A549 (cell line): Measurements from ENCODE around the gene TRPM5. TPM values are rescaled to one million over a fixed set of nuclear protein-coding genes. Genes with fewer than 3 reads are reported as not detected.

ENCODE experiments used
- ATAC-seq, 2 experiments: fragments of 200-7000 bp in 1 of 2; fragments of >200 bp in 1 of 2; cut with Nextera tagmentation in 1 of 2; cut with Tn5 transposase in 1 of 2; 3 replicates each; pipeline versions ENCODE4 v1.8.0 to v1.9.1; 2018 to 2020; ENCODE audit warnings: mild to moderate bottlenecking in 1 of 2, moderate library complexity in 1 of 2
- CTCF ChIA-PET: fragments of 300-600 bp; sonication (Branson Sonifier 250); formaldehyde crosslinking; extraction: SDS; loops from one replicate; lab custom pipeline; 2021; ENCODE audit warnings: antibody characterized with exemption, inconsistent platforms; lab: Yijun Ruan, JAX
- POLR2A ChIA-PET: fragments of 350-600 bp; formaldehyde crosslinking; extraction: SDS; loops from one replicate; lab custom pipeline; 2021; ENCODE audit warnings: antibody characterized with exemption, inconsistent platforms; lab: Yijun Ruan, JAX
- DNase-seq, 2 experiments: peaks; one replicate each; pipeline versions ENCODE4 v3.0.0 to v3.0.0-alpha.2; 2011 to 2016; ENCODE audit warnings: low read depth in 1 of 2, low spot score in 1 of 2
- FAIRE-seq: peaks from 2 replicates; lab custom pipeline; 2011; peaks lifted over from hg19 to GRCh38; lab: Jason Lieb, UNC
- H3K27ac ChIP-seq, 2 experiments: fragments of >200 bp; sonication (Bioruptor Twin); formaldehyde crosslinking; 3 replicates each; pipeline ENCODE4 v1.5.1; 2016 to 2017
- H3K4me1 ChIP-seq: fragments of >200 bp; sonication (Bioruptor Twin); formaldehyde crosslinking; 3 replicates; pipeline ENCODE4 v1.6.1; 2016
- H3K4me2 ChIP-seq: fragments of >200 bp; sonication (Bioruptor Twin); formaldehyde crosslinking; 3 replicates; pipeline ENCODE4 v1.6.1; 2016
- H3K4me3 ChIP-seq: fragments of >200 bp; sonication (Bioruptor Twin); formaldehyde crosslinking; 3 replicates; pipeline ENCODE4 v1.5.1; 2016
- H3K9me3 ChIP-seq: fragments of >200 bp; sonication (Bioruptor Twin); formaldehyde crosslinking; 3 replicates; pipeline ENCODE4 v1.6.1; 2016
- CBX8 ChIP-seq: fragments of 200-600 bp; sonication (generic); IDR thresholded peaks from 2 replicates; pipeline ENCODE4 v1.6.1; 2016
- CEBPB ChIP-seq, 2 experiments: fragments of >200 bp in 1 of 2; sonication (Bioruptor Twin) in 1 of 2; formaldehyde crosslinking in 1 of 2; IDR thresholded peaks; 2 replicates each; pipeline ENCODE4 v1.6.1; 2012 to 2016
- CHD4 ChIP-seq: fragments of 200-600 bp; sonication (generic); IDR thresholded peaks from 2 replicates; pipeline ENCODE4 v1.6.1; 2016; ENCODE audit warnings: antibody characterized with exemption, mild to moderate bottlenecking, borderline replicate concordance
- ESRRA ChIP-seq: fragments of 150-350 bp; IDR thresholded peaks from 2 replicates; pipeline ENCODE4 v1.6.1; 2014; ENCODE audit warnings: mild to moderate bottlenecking, low read length, borderline replicate concordance
- HDAC2 ChIP-seq: fragments of 200-600 bp; sonication (generic); IDR thresholded peaks from 2 replicates; pipeline ENCODE4 v1.6.1; 2016
- HEYL ChIP-seq: fragments of 250-450 bp; sonication (Bioruptor Pico); IDR thresholded peaks from 2 replicates; pipeline ENCODE4 v1.8.0; 2021; ENCODE audit warnings: mild to moderate bottlenecking, moderate library complexity
- HOXA7 ChIP-seq: fragments of 250-450 bp; sonication (Bioruptor Pico); IDR thresholded peaks from 2 replicates; pipeline ENCODE4 v1.5.0; 2020; ENCODE audit warnings: mild to moderate bottlenecking, moderate library complexity
- HOXB13 ChIP-seq: fragments of 250-450 bp; sonication (Bioruptor Pico); IDR thresholded peaks from 2 replicates; pipeline ENCODE4 v1.5.0; 2020; ENCODE audit warnings: low read depth, mild to moderate bottlenecking, moderate library complexity
- HOXB5 ChIP-seq: fragments of 250-450 bp; sonication (Bioruptor Pico); IDR thresholded peaks from 2 replicates; pipeline ENCODE4 v1.5.0; 2020; ENCODE audit warnings: mild to moderate bottlenecking, moderate library complexity
- KDM5A ChIP-seq: fragments of 200-600 bp; sonication (generic); IDR thresholded peaks from 2 replicates; pipeline ENCODE4 v1.6.1; 2016; ENCODE audit warnings: antibody characterized with exemption, mild to moderate bottlenecking
- PHF8 ChIP-seq: fragments of 200-600 bp; sonication (generic); IDR thresholded peaks from 2 replicates; pipeline ENCODE4 v1.6.1; 2016; ENCODE audit warnings: low read depth, mild to moderate bottlenecking, antibody characterized with exemption, moderate library complexity, borderline replicate concordance
- POLR2AphosphoS2 ChIP-seq: conservative IDR thresholded peaks from 2 replicates; pipeline ENCODE4 v1.6.1; 2012; ENCODE audit warnings: low read length, improper control_type of control experiment, inconsistent platforms
- RCOR1 ChIP-seq: fragments of 150-350 bp; IDR thresholded peaks from 2 replicates; pipeline ENCODE4 v1.6.1; 2014; ENCODE audit warnings: antibody characterized with exemption, low read length, low read depth
- RFX5 ChIP-seq: fragments of 450-650 bp; IDR thresholded peaks from 2 replicates; pipeline ENCODE4 v1.7.1; 2014; ENCODE audit warnings: antibody characterized with exemption, mild to moderate bottlenecking, moderate library complexity
- SREBF2 ChIP-seq: fragments of 450-650 bp; IDR thresholded peaks from 2 replicates; pipeline ENCODE4 v1.6.1; 2014; ENCODE audit warnings: mild to moderate bottlenecking, moderate library complexity
- WGBS: methylation state at CpG from one replicate; pipeline ENCODE4 v1.1.6; 2017; ENCODE audit errors: missing lambda C conversion rate; 5-methylcytosine and 5-hydroxymethylcytosine counted together
- polyA plus RNA-seq, 4 experiments: library from polyadenylated mRNA; depleted of rRNA in 3 of 4; stranded (reverse); fragments of >200 nt; fragmentation: RNase III in 1 of 4; extraction: RNeasy Plus Mini Kit Qiagen cat#74134 plus additional on column Dnase treatment in 1 of 4; gene quantifications; 2 replicates in 3 of 4; 3 replicates in 1 of 4; pipeline ENCODE4 v1.2.3, GENCODE V29; 2011 to 2017
- TF ChIP-seq, protein P1 (sequence below): fragments of >200 bp; sonication (Bioruptor Twin); formaldehyde crosslinking; IDR thresholded peaks from 3 replicates; pipeline ENCODE4 v1.6.1; 2016
- TF ChIP-seq, protein P2 (sequence below): IDR thresholded peaks from 2 replicates; pipeline ENCODE4 v1.6.1; 2012; ENCODE audit warnings: low read depth, borderline replicate concordance
- TF ChIP-seq, protein P3 (sequence below): fragments of 250-450 bp; sonication (Bioruptor Pico); IDR thresholded peaks from 2 replicates; pipeline ENCODE4 v1.5.0; 2020; ENCODE audit warnings: low read depth, mild to moderate bottlenecking, moderate library complexity
- TF ChIP-seq, protein P4 (sequence below): fragments of 200-600 bp; sonication (generic); IDR thresholded peaks from 2 replicates; pipeline ENCODE4 v1.6.1; 2016; ENCODE audit warnings: antibody characterized with exemption, mild to moderate bottlenecking, moderate library complexity

Gene TRPM5
- polyA plus RNA-seq, 2 of the 4 experiments (the other 2 are of a cell fraction): not detected

DNA sequence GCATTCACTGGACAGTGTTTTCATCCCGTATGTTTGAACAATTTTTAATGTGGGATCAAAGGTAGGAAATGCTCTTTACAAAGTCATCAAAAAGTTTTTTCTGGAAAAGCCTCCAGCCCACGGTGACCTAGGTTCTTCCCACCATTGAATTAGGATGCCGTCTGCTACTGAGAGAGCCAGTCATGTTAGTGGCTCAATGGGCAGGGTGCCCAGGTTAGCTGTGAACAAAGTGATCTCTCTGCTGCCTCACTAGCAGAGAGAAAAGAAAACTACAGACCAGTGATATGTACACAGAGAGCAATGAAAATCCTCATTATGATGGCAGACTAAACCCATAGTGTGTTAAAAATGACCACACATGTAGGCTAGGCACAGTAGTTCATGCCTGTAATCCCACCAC is 32.9 kb upstream of the TRPM5 start (continued):
- TF ChIP-seq, protein P1, sequence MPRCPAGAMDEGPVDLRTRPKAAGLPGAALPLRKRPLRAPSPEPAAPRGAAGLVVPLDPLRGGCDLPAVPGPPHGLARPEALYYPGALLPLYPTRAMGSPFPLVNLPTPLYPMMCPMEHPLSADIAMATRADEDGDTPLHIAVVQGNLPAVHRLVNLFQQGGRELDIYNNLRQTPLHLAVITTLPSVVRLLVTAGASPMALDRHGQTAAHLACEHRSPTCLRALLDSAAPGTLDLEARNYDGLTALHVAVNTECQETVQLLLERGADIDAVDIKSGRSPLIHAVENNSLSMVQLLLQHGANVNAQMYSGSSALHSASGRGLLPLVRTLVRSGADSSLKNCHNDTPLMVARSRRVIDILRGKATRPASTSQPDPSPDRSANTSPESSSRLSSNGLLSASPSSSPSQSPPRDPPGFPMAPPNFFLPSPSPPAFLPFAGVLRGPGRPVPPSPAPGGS: no peak
- no peak for TF ChIP-seq HEYL (CRISPR knock-in tag)
- no peak for TF ChIP-seq HOXB5 (CRISPR knock-in tag)
- TF ChIP-seq PHF8: no peak
- no peak for TF ChIP-seq CHD4
- no peak for TF ChIP-seq RCOR1
- no peak for TF ChIP-seq HDAC2

DNA sequence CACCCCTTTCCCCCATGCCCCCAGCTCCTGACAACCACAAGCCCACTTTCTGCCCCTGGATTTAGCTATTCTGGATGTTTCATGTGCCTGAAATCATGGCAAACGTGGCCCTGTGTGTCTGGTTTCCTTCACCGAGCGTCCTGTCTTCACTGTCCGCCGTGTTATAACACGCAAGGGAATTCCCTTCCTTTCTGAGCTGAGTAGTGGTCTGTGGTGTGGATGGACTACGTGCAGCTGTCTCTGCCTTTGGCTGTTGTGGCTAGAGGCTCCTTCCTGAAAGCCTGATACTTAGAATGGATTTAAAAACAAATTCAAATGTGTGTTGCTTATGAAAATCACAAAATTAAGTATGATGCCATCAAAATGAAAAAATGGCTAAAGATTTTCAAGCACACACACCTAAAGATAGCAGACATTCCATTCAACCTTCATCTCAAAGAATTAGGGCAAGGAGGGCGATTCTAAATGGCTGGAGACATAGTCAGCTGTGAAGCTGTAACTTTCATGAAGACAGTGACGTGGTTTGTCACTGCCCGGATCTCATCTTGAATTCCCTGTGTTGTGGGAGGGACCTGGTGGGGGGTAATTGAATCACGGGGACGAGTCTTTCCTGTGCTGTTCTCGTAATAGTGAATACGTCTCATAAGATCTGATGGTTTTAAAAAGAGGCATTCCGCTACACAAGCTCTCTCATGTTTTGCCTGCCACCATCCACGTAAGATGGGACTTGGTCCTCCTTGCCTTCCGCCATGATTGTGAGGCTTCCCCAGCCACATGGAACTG is 31.0 kb upstream of the TRPM5 start:
- FAIRE-seq (no peak), DNase-seq (no peak)
- Histone ChIP-seq H3K9me3 (peaks cover 19% of the 10 kb centered on the region; the same call in 1 of the 3 replicates), H3K4me2 (no peak overlapping the region), H3K4me1 (no peaks in the 10 kb centered on the region)
- POLR2A ChIA-PET: no interaction called here
- 54% methylated on average over 17 of the region's 17 CpGs for WGBS
- TF ChIP-seq, protein P2, sequence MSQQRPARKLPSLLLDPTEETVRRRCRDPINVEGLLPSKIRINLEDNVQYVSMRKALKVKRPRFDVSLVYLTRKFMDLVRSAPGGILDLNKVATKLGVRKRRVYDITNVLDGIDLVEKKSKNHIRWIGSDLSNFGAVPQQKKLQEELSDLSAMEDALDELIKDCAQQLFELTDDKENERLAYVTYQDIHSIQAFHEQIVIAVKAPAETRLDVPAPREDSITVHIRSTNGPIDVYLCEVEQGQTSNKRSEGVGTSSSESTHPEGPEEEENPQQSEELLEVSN: no peak
- no peak for TF ChIP-seq RFX5
- TF ChIP-seq, protein P3, sequence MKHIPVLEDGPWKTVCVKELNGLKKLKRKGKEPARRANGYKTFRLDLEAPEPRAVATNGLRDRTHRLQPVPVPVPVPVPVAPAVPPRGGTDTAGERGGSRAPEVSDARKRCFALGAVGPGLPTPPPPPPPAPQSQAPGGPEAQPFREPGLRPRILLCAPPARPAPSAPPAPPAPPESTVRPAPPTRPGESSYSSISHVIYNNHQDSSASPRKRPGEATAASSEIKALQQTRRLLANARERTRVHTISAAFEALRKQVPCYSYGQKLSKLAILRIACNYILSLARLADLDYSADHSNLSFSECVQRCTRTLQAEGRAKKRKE: no peak
- no peak for TF ChIP-seq KDM5A
- TF ChIP-seq HOXA7 (CRISPR knock-in tag): no peak
- TF ChIP-seq RCOR1: no peak
- TF ChIP-seq, all 56 proteins: peak for 0
- Histone ChIP-seq H3K27ac (no peak overlapping the region), H3K4me3 (no peak overlapping the region)
- CTCF ChIA-PET: interaction anchor here (1.9 kb wide), 1 partner anchor 56 kb away, joined by 6 read pairs; no protein-coding TSS in a partner anchor
- no peak for ATAC-seq

DNA sequence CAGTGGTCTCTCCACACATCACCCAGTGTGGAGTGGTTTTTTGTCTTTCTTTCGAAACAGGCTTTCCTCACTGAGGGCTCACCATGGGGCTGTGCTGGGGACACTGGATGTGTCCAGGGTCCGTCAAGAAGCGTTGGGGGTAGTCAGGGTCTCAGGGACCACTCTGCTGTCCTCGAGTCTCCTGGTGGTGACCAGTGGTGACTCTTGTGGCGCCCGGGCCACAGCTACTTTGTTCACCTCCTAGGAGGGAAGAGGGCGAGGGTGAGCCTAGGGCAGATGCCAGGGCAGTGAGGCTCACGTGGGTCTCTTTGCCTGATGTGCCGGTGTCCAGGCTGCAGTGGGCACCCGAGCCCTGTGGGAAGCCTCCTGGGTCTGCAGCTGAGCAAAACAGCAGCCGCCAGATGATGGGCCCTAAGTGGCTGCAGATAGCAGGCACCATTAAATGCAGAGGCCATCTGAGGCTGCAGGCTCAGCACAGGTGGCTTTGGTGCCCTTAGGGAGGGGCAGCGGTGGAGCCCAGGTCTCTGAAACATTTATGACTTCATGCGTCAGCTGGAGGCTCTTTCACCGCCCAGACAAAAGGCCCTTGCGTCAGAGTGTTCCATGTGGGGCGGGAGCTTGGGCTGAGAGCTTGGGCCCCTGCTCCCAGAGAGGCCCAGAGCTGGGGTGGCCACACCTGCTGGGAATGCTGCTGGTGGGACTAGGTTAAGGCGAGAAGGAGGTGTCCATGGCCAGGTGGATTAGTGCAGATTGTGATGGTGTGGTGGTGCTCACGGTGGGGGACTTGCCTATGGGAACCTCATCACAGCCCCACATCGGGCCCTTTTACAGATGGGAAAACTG is 30.0 kb upstream of the TRPM5 start:
- DNase-seq: no peak
- no peak overlapping the region for H3K4me2 ChIP-seq
- H3K4me1 ChIP-seq: no peaks in the 10 kb centered on the region
- peaks cover 14% of the 10 kb centered on the region; the same call in 1 of the 3 replicates for H3K9me3 ChIP-seq
- TF ChIP-seq CBX8 (no peak), SREBF2 (no peak), POLR2AphosphoS2 (no peak), HOXB13 (CRISPR knock-in tag) (no peak), ESRRA (no peak), CEBPB (IDR thresholded peaks at IDR 0.05) (no peak)
- TF ChIP-seq, protein P4, sequence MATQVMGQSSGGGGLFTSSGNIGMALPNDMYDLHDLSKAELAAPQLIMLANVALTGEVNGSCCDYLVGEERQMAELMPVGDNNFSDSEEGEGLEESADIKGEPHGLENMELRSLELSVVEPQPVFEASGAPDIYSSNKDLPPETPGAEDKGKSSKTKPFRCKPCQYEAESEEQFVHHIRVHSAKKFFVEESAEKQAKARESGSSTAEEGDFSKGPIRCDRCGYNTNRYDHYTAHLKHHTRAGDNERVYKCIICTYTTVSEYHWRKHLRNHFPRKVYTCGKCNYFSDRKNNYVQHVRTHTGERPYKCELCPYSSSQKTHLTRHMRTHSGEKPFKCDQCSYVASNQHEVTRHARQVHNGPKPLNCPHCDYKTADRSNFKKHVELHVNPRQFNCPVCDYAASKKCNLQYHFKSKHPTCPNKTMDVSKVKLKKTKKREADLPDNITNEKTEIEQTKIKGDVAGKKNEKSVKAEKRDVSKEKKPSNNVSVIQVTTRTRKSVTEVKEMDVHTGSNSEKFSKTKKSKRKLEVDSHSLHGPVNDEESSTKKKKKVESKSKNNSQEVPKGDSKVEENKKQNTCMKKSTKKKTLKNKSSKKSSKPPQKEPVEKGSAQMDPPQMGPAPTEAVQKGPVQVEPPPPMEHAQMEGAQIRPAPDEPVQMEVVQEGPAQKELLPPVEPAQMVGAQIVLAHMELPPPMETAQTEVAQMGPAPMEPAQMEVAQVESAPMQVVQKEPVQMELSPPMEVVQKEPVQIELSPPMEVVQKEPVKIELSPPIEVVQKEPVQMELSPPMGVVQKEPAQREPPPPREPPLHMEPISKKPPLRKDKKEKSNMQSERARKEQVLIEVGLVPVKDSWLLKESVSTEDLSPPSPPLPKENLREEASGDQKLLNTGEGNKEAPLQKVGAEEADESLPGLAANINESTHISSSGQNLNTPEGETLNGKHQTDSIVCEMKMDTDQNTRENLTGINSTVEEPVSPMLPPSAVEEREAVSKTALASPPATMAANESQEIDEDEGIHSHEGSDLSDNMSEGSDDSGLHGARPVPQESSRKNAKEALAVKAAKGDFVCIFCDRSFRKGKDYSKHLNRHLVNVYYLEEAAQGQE: no peak
- POLR2A ChIA-PET: no interaction called here
- 40% methylated on average over 13 of the region's 19 CpGs for WGBS
- no peak overlapping the region for H3K27ac ChIP-seq
- no peak overlapping the region for H3K4me3 ChIP-seq
- no peak for FAIRE-seq
- no peak; a peak in 2 of 6 replicates for ATAC-seq
- CTCF ChIA-PET: interaction anchor here (0.5 to 1.9 kb wide), 2 partner anchors 57 to 173 kb away, joined by 3 to 6 read pairs; no protein-coding TSS in a partner anchor
